ENCODE data around the gene TRMT2B.
"Not testable (repeated sequence)": the region's sequence is repeated elsewhere in the genome, so short reads cannot be mapped to it uniquely, and the experiment has no call there.

The TRMT2B gene

DNA sequence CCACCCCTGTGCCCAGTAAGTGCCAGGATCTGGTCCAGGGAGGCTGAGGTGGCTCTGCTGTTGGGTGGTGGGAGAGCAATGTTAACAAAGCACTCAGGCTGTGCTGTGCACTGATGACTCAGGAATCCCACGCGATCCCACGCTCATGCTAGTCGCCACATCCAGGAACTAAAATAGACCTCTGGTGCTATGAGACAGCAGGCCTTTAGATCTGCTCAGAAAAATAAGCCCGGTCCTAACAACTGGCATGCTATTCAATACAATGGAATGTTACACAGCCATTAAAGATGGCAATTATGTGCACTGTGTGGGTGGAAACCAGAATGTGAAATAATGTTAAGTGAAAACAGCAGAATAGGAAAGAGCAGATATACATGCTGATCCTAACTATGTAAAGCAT is 56.4 kb downstream of the TRMT2B start:
- DNase-seq = no peak

DNA sequence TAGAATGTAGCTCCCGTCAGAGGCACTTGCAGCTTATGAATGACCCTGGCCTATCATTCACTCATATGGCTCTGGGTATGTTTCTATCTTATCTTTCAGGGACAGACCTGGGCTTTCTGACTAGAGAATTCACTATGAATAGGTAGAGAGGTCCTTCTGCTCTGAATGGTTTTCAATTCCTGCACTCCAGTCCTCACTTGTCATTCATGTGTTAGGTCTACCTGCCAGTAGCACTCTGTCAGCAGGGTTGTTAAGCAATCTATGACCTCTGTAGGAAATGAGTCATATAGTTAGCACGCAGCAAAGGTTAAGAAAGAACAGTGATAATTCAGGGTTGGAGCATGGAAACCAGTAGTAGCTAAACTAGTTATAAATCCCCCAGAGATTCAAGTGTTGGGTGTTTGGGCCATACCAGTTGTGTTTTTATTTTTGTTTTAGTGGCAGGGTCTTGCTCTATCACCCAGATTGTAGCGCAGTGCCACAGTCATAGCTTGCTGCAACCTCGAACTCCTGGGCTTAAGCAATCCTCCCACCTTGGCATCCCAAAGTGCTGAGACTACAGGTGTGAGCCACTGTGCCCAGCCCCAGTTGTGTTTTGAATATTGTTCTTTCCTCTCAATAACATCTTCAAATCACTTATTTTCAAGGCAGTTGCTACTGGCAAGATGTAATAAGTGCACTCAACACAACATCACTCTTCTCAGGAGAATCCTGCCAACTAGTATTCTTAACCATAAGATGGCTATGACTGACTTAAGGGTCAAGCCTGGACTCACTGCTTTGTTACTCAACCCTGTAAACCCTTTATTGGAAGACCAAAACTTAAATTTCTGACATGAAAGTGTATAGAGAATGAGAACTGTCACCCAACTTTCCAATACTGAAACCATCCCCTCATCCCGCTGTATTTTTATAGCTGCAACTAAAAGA is 57.3 kb downstream of the TRMT2B start:
- no peak for DNase-seq

DNA sequence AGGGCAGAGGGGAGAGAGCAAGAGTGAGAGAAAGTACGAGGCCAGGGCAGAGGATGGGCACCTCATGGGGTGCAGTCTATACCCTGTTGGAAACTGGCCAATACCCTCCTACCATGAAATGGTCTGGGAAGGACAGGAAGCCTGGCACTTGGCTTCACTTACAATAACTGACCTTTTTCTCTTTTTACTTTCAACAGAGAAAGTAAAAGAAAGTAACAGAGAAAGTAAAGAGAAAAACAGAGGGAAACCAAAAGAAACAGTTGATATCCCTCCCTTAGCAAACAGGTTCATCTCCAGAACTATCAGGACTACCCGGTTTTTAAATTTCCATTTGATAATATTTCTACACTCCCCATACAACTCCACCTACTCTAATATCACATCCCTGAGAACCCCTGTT is 61.8 kb downstream of the TRMT2B start:
- no peak for DNase-seq

- no peak for DNase-seq
Measured at GRCh38 chrX:100984818-100985217, 67.1 kb downstream of the TRMT2B start.

DNA sequence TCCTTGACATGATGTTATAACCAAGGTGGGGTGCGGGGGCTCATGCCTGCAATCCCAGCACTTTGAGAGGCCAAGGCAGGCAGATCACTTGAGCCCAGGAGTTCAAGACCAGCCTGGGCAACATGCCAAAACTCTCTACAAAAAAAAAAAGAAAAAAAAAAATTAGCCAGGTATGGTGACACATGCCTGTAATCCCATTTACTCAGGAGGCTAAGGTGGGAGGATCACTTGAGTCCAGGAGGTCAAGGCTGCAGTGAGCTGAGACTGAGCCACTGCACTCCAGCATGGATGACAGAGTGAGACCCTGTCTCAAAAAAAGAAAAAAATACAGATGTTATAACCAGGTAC is 70.4 kb downstream of the TRMT2B start:
- DNase-seq = not testable (repeated sequence)

DNA sequence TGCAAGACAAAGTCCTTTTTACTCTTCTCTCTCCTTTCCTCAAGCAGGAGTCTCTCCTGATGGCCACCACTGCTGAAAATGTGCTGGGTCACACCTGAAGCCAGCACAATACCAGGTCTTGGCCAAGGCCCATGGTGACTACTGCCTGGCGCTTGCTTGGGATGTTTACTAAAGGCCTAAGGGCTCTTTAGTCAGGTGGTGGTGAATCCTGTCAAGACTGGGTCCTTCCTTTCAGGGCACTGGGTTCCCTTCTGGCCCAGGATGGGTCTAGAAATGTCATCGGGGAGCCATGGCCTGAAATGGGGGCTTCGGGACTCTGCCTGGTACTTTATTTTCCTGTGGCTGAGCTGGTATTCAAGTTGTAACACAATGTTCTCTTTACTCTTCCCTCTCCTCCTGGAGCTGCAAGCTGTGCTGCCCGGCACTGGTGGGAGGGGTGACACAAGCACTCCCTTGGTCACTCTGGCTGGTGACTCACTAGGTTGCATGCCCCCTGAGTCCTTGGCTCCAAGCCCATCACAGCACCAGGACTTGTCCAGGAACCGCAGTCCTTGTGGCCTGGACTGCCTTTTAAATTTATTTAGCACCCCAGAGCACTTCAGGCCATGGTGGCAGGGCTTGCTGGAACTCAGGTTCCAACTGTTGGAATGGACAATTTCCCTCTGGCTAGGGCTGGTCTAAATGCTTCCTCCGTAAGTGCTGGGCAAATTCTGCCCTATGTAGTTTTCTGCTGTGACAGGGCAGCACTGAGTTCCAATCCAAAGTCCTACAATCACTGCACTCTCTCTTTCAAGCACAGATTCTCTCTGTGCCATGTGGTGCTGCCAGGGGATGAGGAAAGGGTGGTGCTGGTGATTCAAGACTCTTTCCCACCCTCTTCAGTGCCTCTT is 71.1 kb downstream of the TRMT2B start:
- no peak for DNase-seq

- no peak for DNase-seq
Measured at GRCh38 chrX:100979881-100980607, 71.9 kb downstream of the TRMT2B start.

GRCh38 chrX:100976211-100976610 is 75.7 kb downstream of the TRMT2B start:
- no peak for DNase-seq

GRCh38 chrX:100975212-100975611 is 76.7 kb downstream of the TRMT2B start:
- no peak for DNase-seq

DNA sequence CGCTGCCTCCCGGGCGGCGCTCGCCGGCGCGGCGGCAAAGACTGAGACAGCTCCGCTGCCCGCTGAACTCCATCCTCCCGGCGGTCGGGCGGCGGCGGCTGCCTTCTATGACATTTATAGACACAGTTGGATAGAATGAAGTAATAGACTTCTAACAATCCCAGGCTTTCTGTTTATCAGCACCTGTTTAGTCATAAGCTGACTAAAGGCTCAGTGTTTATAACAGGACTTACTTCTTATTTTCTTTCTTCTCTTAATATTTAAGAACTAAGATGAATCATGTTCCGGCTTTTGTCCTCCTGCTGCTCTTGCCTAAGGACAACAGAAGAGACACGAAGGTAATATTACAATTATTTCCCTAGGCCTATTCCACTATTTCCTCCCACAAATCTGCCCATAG is 78.5 kb downstream of the TRMT2B start:
- DNase-seq = no peak

DNA sequence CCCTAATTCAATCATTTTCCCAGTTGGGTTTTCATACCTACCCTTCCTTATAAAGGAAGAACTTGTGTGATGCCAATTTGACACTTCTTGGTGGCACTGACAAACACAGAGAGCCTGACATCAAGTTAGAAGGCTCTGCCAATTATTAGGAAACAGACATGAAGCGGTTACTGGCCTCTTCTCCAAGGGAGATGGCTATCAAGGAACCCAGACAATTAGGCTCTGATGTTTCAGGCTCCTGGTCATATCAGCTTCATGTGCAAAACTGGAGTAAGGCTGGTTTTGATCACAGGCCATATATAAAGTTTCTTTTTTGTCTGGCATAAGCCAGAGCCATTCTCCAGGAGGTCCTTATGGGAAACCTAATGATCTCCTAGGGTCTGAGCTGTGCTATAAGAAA is 82.0 kb downstream of the TRMT2B start:
- DNase-seq = no peak

DNA sequence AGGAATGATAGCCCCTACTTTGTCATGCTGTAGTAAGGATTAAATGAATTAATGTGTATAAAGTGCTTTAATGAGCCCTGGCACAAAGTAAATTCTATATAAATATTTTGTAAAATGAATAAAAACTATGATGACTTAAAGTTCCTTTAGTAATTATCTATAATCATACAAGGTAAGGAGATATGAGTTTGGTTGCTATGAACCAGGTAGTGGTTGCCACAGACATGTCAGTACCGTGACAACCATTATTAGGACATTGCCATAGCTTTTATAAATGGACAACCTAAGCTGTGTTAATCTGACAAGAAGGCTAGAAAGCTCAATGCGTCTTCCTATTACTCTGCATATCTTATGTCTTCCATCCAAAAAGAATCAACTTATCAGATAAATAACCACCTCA is 82.5 kb downstream of the TRMT2B start, which contains the start of gene ARL13A:
Gene ARL13A, plus strand, starts transcription at position 301 of the 400 bp plus-strand sequence. CDS start 3,982 bp downstream, outside the sequence.
- DNase-seq = no peak

- no peak for DNase-seq
Measured at GRCh38 chrX:100964362-100964761, 87.5 kb downstream of the TRMT2B start.

DNA sequence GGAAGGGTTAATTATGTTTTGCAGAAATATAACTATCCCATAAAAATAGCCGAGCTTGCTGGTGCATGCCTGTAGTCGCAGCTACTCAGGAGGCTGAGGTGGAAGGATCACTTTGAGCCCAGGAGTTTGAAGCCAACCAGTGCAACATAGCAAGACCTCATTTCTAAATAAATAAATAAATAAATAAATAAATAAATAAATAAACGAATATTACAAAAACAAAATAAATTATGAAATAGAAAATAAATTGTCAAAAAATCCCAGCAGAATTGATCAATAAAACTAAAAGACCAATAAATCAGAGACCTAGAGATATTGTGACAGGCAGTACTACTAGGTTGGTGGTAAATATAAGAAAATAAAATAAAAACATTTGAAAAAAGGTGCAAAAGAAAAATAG is 89.1 kb downstream of the TRMT2B start:
- no peak for DNase-seq

Data from activated CD4-positive, alpha-beta T cell treated with anti-CD3 and anti-CD28 coated beads for 1 hour (primary cell).